Activated T-helper 2 cell treated with anti-CD3 and anti-CD28 coated beads, Interferon-gamma antibody, Interleukin-2, Interleukin-4, amounts not matched to agents 10 μg/mL and 5 μg/mL and 100 μg/mL, durations not matched to agents 14 hours and 24 hours and 36 hours (primary cell): ENCODE measurements around the gene SAP25. TPM values are rescaled to one million over a fixed set of nuclear protein-coding genes. Genes with fewer than 3 reads are reported as not detected.
"Not testable (repeated sequence)": the region's sequence is repeated elsewhere in the genome, so short reads cannot be mapped to it uniquely, and the experiment has no call there.

Experiments
- DNase-seq: peaks from one replicate; pipeline ENCODE4 v3.0.0; 2021; ENCODE audit warnings: low spot score
- H3K27ac Mint-ChIP-seq: one replicate; pipeline ENCODE4 v1.8.0; 2021; ENCODE audit warnings: mixed read lengths
- H3K27me3 Mint-ChIP-seq: one replicate; pipeline ENCODE4 v1.8.0; 2021; ENCODE audit warnings: low read depth, mixed read lengths
- H3K36me3 Mint-ChIP-seq: one replicate; pipeline ENCODE4 v1.8.0; 2021; ENCODE audit warnings: low read depth, mixed read lengths
- H3K4me1 Mint-ChIP-seq: one replicate; pipeline ENCODE4 v1.8.0; 2021; ENCODE audit warnings: low read depth, mixed read lengths
- H3K4me3 Mint-ChIP-seq: one replicate; pipeline ENCODE4 v1.8.0; 2021; ENCODE audit warnings: low read depth, mild to moderate bottlenecking, moderate library complexity, mixed read lengths
- H3K9me3 Mint-ChIP-seq: one replicate; pipeline ENCODE4 v1.8.0; 2021; ENCODE audit warnings: mixed read lengths
- intact Hi-C: fragments of 100-400 bp; cut with micrococcal nuclease; formaldehyde crosslinking; loops from one replicate; pipeline ENCODE4 v1.15.1; 2023
- total RNA-seq: library from RNA; stranded (reverse); gene quantifications from 2 replicates; pipeline ENCODE4 v1.2.3, GENCODE V29; 2022

SAP25 gene
- total RNA-seq, 1 donor from 2014 or later: 11.3 TPM

DNA sequence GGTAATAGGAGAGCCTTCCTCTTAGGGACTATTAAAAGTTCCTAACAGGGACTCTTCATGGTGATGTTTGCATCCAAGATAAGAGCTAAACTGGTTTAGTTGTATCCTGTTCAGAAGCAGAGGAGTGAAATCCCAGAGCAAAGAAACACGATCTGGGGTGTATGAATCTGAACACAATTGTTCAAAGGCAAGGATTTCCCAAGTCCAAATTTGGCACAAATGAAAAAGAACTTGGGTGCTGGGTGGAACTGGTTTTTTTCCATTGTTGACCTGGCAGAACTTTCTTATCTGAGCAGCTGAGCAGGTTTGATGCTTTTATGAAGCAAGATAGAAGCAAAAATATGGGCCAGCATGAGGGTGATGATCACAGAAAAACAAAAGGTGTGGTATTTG is 28.7 kb downstream of the SAP25 start:
- Mint-ChIP-seq H3K27ac (peak overlapping the region; percentile 99), H3K4me1 (peaks cover 83% of the 10 kb centered on the region), H3K27me3 (no peaks in the 10 kb centered on the region), H3K9me3 (no peaks in the 10 kb centered on the region), H3K36me3 (peaks cover 48% of the 10 kb centered on the region), H3K4me3 (peak overlapping the region; percentile 76)
- no peak for DNase-seq
- intact Hi-C loops: loop anchor here (1.0 to 10.0 kb wide), 4 partner anchors 14 to 130 kb away; partner anchors contain the start of genes GNB2 and MOSPD3

DNA sequence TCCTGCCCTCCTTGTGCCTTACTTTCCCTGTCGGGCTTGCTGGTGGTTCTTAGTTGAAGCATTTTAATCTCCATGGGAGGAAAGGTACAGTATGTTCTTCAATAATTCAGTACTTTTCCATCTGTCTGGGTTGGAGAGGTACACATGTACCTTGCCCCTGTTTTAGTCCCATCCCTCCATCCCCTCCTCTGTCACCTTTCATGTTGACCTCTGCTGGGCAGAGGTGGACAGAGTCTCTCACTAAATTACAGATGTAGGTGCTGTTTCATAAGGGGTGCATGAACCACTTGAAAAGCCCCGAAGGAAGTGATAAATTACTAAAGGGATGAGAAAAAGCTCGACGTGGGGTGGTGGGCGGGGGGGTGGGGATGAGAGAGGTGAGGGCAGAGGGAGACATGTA is 29.3 kb downstream of the SAP25 start:
- no peaks in the 10 kb centered on the region for H3K27me3 Mint-ChIP-seq
- DNase-seq: no peak
- peak overlapping the region; percentile 99 for H3K27ac Mint-ChIP-seq
- intact Hi-C loops: loop anchor here (2.0 to 10.0 kb wide), 2 partner anchors 68 to 130 kb away; partner anchors contain the start of genes GNB2 and MOSPD3
- peaks cover 80% of the 10 kb centered on the region for H3K4me1 Mint-ChIP-seq
- H3K4me3 Mint-ChIP-seq: peak overlapping the region; percentile 76
- H3K9me3 Mint-ChIP-seq: no peaks in the 10 kb centered on the region
- H3K36me3 Mint-ChIP-seq: peaks cover 44% of the 10 kb centered on the region

DNA sequence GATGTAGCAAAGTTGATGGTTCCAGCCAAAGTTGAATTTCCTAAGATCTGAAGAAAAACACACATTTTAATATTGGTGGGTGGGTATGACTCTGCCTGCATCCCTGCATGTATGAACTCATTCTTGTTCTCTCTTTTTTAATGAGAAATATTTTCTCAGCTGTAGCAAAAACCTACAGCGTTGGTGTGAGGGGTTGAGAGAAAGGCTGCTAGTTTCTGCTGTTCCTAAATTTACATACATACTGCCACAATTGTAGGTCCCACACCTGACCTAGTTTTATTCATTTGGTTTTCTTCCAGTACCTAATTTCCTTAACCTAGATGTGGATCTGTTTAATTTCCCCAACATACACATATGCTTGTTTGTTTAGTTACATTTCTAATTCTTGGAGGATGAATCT is 30.1 kb downstream of the SAP25 start:
- peaks cover 42% of the 10 kb centered on the region for H3K36me3 Mint-ChIP-seq

DNA sequence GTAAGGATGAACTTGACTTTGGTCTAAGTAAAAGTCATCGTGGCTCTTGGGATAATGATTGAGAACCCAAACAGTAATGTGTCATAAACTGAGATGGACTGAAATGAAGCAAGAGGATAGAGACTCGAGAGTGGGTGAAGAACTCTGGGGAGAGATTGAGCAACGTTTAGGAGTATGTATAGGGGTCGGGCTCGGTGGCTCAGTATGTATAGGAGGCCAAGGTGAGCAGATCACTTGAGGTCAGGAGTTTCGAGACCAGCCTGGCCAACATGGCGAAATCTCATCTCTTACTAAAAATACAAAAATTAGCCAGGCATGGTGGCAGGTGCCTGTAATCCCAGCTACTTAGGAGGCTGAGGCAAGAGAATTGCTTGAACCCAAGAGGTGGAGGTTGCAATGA is 32.4 kb downstream of the SAP25 start:
- Mint-ChIP-seq H3K27ac (peak overlapping the region; percentile 69), H3K4me3 (peak overlapping the region; percentile 99), H3K36me3 (peaks cover 30% of the 10 kb centered on the region), H3K4me1 (peaks cover 59% of the 10 kb centered on the region)
- DNase-seq, H3K27me3 Mint-ChIP-seq, H3K9me3 Mint-ChIP-seq: not testable (repeated sequence)
- intact Hi-C loops: loop anchor here (10.0 kb wide), 1 partner anchor 133 kb away; the partner anchor contains the start of gene GNB2

More for the DNA sequence above, 30.1 kb downstream of the SAP25 start:
- H3K4me1 Mint-ChIP-seq: peaks cover 75% of the 10 kb centered on the region
- H3K27me3 Mint-ChIP-seq: no peaks in the 10 kb centered on the region
- H3K9me3 Mint-ChIP-seq: no peaks in the 10 kb centered on the region
- peak overlapping the region; percentile 99 for H3K27ac Mint-ChIP-seq
- H3K4me3 Mint-ChIP-seq: peak overlapping the region; percentile 76
- intact Hi-C loops: loop anchor here (10.0 kb wide), 1 partner anchor 131 kb away; the partner anchor contains the start of gene GNB2
- DNase-seq: no peak

DNA sequence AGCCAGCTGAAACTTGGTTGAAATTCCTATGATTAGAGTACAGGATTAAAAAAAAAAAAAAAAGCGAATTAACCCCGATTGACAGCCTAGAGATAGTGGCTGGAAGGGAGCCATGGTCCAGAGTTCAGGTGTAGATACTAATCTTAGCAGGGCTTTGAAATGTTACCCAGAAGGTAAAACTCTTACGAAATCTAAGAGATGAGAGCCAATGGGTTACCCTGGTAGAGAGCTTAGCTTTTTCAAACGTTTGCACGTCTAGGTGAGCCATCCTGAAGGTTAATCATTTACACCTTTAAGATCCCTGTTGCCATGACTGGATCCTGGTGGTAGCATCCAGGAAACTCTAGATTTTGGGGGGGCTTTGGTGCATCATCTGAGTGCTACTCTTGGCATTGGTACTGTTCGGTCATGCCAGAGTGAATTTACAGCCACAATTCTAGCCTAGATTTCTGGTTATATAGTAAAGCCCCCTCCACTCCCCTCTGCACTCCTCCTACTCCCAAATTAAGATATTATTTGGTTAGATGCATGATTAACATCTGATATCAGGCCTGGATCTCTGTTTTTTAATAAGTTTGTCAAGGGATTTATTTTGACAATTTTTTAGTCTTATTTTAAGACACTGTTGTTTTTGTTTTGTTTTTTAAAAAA is 33.5 kb downstream of the SAP25 start:
- no peak for DNase-seq
- Mint-ChIP-seq H3K9me3 (no peaks in the 10 kb centered on the region), H3K27me3 (no peaks in the 10 kb centered on the region), H3K4me1 (peaks cover 49% of the 10 kb centered on the region), H3K4me3 (peak overlapping the region; percentile 99), H3K36me3 (peaks cover 30% of the 10 kb centered on the region), H3K27ac (peak overlapping the region; percentile 88)
- intact Hi-C loops: loop anchor here (10.0 kb wide), 1 partner anchor 135 kb away; the partner anchor contains the start of gene GNB2

DNA sequence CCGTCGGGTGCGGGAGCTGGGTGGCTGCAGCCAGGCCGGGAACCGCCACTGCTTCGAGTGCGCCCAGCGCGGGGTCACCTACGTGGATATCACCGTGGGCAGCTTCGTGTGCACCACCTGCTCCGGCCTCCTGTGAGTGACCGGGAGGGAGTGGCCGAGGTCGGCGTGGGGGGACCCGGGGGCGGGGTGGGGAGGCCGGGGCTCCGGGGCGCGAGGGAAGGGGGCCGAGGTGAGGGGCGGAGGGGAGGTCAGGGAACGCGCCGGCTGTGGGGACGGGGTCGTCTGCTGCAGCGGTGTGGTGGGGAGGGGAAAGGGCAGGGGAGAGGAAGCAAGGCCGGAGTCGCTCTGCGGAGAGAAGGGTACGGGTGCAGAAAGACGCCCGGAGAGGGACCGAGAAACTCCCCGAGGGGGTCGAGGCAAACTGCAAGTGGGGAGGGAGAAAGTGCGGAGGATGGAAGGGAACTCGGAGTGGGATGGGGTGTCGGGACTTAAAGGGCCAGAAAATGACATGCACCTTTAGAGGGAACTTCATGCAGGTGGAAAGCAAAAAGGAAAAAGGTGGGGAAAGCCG is 34.2 kb downstream of the SAP25 start:
- Mint-ChIP-seq H3K4me3 (peak overlapping the region; percentile 99), H3K4me1 (peaks cover 42% of the 10 kb centered on the region), H3K36me3 (peaks cover 28% of the 10 kb centered on the region), H3K9me3 (no peaks in the 10 kb centered on the region), H3K27me3 (no peaks in the 10 kb centered on the region), H3K27ac (peak overlapping the region; percentile 93)
- no peak for DNase-seq
- intact Hi-C loops: loop anchor here (1.0 to 10.0 kb wide), 4 partner anchors 47 to 135 kb away; partner anchors contain the start of genes GNB2 and TSC22D4

DNA sequence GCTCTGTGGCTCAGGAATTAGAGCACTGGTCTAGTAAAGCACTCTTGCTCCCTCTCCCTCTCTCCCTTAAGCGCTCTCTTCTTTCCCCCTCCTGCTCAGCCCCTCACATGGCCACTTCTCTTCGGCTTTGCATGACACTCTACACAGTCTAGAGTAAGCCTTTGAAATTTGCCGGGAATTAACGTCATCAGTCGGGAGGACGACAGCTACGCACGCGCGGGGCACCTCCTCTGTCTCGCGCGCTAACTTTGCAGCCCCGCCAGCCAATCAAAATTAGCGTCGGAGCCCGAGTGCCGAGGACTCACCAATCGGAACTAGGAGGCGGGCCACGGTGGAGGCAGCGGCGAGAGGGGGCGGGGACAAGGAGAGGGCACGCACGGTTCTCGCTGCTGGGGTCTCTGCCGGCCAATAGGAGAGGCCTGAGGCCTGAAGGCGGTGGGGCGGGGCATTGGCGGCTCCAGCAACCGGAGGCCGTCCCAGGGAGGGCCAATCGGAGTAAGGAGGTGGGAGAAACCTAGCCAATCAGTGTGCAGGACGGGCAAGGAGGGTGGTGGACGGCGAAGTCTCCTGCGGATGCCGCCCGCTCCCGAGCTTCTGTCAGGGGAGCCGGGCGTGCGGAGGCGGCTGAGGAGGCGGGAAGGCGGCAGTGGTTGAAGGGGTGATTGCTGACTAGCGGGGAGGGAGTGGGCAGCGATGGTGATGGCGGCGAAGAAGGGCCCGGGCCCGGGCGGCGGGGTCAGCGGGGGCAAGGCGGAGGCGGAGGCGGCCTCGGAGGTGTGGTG is 34.9 kb downstream of the SAP25 start, which contains the start of gene AGFG2:
Gene AGFG2 (plus strand): TSS at position 550 of the 782 bp plus-strand sequence. CDS start 144 bp downstream, at position 694.
- H3K27me3 Mint-ChIP-seq: no peaks in the 10 kb centered on the region
- intact Hi-C loops: loop anchor here (1.0 to 2.0 kb wide), 5 partner anchors 7 to 109 kb away; partner anchors contain the start of gene TSC22D4

DNA sequence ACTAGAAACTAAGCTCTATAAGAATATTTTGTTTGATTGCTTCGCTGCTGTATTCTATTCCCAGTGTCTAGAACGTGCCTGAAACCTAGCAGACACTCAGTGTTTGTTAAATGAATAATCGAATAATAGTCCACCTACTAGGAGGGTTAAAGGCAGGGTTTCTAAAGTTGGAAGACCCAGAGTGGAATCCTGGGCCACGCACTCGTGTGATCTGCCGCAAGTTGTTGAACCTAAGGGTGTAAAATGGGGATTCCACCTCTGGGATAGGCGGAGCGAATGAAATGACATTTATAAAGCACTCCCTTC is 35.4 kb downstream of the SAP25 start:
- intact Hi-C loops: loop anchor here (1.0 to 2.0 kb wide), 4 partner anchors 8 to 108 kb away; partner anchors contain the start of gene TSC22D4
- H3K36me3 Mint-ChIP-seq: peaks cover 16% of the 10 kb centered on the region
- DNase-seq: no peak
- no peaks in the 10 kb centered on the region for H3K27me3 Mint-ChIP-seq
- peak overlapping the region; percentile 83 for H3K27ac Mint-ChIP-seq
- H3K4me1 Mint-ChIP-seq: peaks cover 30% of the 10 kb centered on the region
- H3K9me3 Mint-ChIP-seq: no peaks in the 10 kb centered on the region
- peak overlapping the region; percentile 99 for H3K4me3 Mint-ChIP-seq

More for the DNA sequence above, 34.9 kb downstream of the SAP25 start, which contains the start of gene AGFG2:
- Mint-ChIP-seq H3K36me3 (peaks cover 21% of the 10 kb centered on the region), H3K4me1 (peaks cover 36% of the 10 kb centered on the region), H3K27ac (peak within 1 kb of the TSS; percentile 93), H3K4me3 (peak within 1 kb of the TSS; percentile 99), H3K9me3 (no peaks in the 10 kb centered on the region)
- DNase-seq: peak; percentile 100

DNA sequence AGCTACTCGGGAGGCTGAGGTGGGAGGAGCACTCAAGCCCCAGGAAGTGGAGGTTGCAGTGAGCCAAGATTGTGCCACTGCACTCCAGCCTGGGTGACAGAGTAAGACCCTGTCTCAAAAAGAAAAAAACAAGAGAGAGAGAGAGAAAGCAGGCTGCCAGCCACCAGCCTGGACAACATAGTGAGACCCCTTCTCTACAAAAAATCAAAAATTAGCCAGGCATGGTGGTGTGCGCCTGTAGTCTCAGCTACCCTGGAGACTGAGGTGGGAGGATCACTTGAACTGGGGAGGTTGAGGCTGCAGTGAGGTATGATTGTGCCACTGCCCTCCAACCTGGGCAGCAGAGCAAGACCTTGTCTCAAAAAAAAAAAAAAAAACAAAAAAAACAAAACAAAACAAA is 37.0 kb downstream of the SAP25 start:
- DNase-seq, H3K27ac Mint-ChIP-seq, H3K4me3 Mint-ChIP-seq, intact Hi-C loops, H3K36me3 Mint-ChIP-seq, H3K9me3 Mint-ChIP-seq, H3K27me3 Mint-ChIP-seq: not testable (repeated sequence)
- peaks cover 17% of the 10 kb centered on the region for H3K4me1 Mint-ChIP-seq

DNA sequence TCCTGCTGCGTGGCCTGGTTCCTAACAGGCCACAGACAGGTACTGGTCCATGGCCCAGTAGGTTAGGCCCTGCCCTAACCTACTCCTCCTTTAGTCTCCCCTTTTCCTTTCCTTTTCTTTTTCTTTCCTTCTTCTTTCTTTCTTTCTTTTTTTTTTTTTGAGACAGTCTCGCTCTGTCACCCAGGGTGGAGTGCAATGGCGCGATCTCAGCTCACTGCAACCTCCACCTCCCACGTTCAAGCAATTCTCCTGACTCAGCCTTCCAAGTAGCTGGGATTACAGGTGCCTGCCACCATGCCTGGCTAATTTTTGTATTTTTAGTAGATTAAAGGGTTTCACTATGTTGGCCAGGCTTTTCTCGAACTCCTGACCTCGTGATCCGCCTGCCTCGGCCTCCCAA is 37.7 kb downstream of the SAP25 start:
- DNase-seq, H3K27ac Mint-ChIP-seq, H3K9me3 Mint-ChIP-seq, H3K36me3 Mint-ChIP-seq, intact Hi-C loops, H3K4me3 Mint-ChIP-seq, H3K27me3 Mint-ChIP-seq: not testable (repeated sequence)
- H3K4me1 Mint-ChIP-seq: peaks cover 11% of the 10 kb centered on the region

DNA sequence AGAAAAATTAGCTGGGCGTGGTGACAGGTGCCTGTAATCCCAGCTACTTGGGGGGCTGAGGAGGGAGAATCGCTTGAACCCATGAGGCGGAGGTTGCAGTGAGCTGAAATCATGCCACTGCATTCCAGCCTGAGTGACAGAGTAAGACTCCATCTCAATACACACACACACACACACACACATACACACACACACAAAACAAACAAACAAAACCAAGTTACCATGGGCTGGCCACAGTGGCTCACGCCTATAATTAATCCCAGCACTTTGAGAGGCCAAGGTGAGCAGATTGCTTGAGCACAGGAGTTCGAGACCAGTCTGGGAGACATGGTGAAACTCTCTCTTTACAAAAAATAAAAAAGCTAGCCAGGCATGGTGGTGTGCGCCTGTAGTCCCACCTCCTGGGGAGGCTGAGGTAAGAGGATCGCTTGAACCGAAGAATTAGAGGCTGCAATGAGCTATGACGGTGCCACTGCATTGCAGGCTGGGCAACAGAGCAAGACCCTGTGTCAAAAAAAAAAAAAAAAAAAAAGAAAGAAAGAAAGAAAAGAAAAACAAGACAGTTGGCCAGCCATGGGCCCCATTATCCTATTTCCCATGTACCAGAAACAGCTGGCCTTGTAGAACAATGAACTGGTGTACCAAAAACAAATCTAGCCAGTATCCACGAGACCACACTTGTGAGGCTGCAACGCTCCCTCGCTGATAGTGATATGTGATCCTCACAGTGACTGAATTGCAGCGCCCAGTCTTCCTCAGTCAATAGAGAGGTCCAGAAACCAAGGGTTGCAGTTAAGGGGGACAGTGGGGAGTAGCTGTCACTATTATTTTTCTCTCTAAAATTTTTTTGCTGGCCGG is 41.3 kb downstream of the SAP25 start:
- Mint-ChIP-seq H3K36me3 (no peaks in the 10 kb centered on the region), H3K27ac (no peak overlapping the region), H3K27me3 (no peaks in the 10 kb centered on the region), H3K4me1 (peaks cover 6% of the 10 kb centered on the region), H3K9me3 (no peaks in the 10 kb centered on the region), H3K4me3 (no peak overlapping the region)
- intact Hi-C loops: no loop called here
- no peak for DNase-seq
